Measurements from ENCODE around the gene CHRM4. TPM values are rescaled to one million over a fixed set of nuclear protein-coding genes. Genes with fewer than 3 reads are reported as not detected.
"Not testable (repeated sequence)": the region's sequence is repeated elsewhere in the genome, so short reads cannot be mapped to it uniquely, and the experiment has no call there.

The CHRM4 gene
- total RNA-seq, 2 experiments from 2014 or later = 0.09 TPM; not detected in 1

DNA sequence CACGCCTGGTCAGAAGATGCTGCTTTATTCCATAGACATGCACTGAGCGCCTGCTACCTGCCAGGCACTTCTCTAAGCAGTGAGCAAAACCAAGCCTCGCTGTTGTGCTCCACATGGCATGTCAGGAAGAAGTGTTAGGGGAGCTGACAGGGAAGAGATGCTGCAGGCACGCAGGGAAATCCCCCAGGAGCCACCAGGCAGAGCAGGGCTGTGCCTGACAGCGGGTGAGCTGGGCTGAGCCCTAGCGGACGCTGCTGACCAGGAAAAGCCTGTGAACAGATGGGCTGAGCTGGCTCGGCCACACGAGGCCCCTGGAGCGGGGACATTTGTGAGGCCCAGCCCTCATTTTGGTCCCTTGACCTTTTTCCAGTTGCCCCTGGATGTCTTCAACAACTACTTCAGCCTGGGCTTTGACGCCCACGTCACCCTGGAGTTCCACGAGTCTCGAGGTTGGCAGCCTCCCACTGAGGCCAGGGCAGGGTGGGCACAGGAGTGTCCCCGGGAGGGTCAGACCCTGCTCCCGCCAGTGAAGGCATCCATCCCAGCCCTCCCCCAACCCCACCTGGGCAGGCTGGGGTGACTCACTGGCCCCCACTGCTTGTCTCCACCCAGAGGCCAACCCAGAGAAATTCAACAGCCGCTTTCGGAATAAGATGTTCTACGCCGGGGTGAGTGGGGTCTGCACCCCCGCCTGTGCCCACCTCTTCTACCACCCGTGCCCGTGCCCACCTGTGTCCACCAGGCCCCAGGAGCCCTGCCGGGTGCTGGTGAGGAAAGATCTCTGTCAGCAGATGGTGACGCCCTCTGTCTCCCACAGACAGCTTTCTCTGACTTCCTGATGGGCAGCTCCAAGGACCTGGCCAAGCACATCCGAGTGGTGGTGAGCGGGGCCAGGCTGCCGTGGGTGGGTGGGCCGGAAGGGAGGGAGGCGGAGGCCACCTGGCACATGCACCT, 17.5 kb downstream of the CHRM4 start:
- H3K9me2 ChIP-seq (ENCODE audit: insufficient read depth, low read length) = no peaks in the 10 kb centered on the region
- no peaks in the 10 kb centered on the region for H3K9me3 ChIP-seq (ENCODE audit: low read length)
- BruUV-seq (replicated peaks) = no TSS peak
- no peak for TF ChIP-seq CTCF (conservative IDR thresholded peaks at IDR 0.05; ENCODE audit: low read length)
- TF ChIP-seq EZH2phosphoT487 (IDR thresholded peaks at IDR 0.05; ENCODE audit: borderline replicate concordance, low read depth, low read length) = no peak
- H3K79me2 ChIP-seq (ENCODE audit: insufficient read depth, low read depth, low read length) = no peaks in the 10 kb centered on the region
- H2AFZ ChIP-seq (ENCODE audit: low read length) = no peak overlapping the region
- CTCF ChIA-PET (ENCODE audit: unreplicated experiment) = no interaction called here
- no peak overlapping the region for H3K4me3 ChIP-seq (ENCODE audit: low read depth, low read length, poor library complexity, severe bottlenecking)
- no peak overlapping the region for H3K27ac ChIP-seq (ENCODE audit: low read depth, low read length, poor library complexity, severe bottlenecking)
- H3K4me1 ChIP-seq (ENCODE audit: insufficient read depth, low read length, poor library complexity, severe bottlenecking) = no peaks in the 10 kb centered on the region
- peaks cover 84% of the 10 kb centered on the region for H3K36me3 ChIP-seq (ENCODE audit: insufficient read depth, low read length)
- DNase-seq (ENCODE audit: low spot score) = no peak
- H4K20me1 ChIP-seq (ENCODE audit: insufficient read depth, low read length) = no peaks in the 10 kb centered on the region
- H3K4me2 ChIP-seq (ENCODE audit: low read length) = no peak overlapping the region
- POLR2A ChIA-PET = interaction anchor here (0.6 to 0.7 kb wide), 3 partner anchors 162 to 494 kb away, joined by 3 to 7 read pairs (median 5); no protein-coding TSS in a partner anchor
- intact Hi-C loops (cut with micrococcal nuclease; ENCODE audit: unreplicated experiment) = no loop called here

GRCh38 chr11:46372501-46372900, 19.1 kb downstream of the CHRM4 start:
- peaks cover 86% of the 10 kb centered on the region for H3K36me3 ChIP-seq (ENCODE audit: insufficient read depth, low read length)
- H3K4me1 ChIP-seq (ENCODE audit: insufficient read depth, low read length, poor library complexity, severe bottlenecking); H3K79me2 ChIP-seq (ENCODE audit: insufficient read depth, low read depth, low read length); H4K20me1 ChIP-seq (ENCODE audit: insufficient read depth, low read length); BruUV-seq (replicated peaks); DNase-seq (ENCODE audit: low spot score); CTCF ChIA-PET (ENCODE audit: unreplicated experiment); H3K9me3 ChIP-seq (ENCODE audit: low read length); intact Hi-C loops (cut with micrococcal nuclease; ENCODE audit: unreplicated experiment); H3K27ac ChIP-seq (ENCODE audit: low read depth, low read length, poor library complexity, severe bottlenecking); H2AFZ ChIP-seq (ENCODE audit: low read length); H3K9me2 ChIP-seq (ENCODE audit: insufficient read depth, low read length); H3K4me2 ChIP-seq (ENCODE audit: low read length); POLR2A ChIA-PET; H3K4me3 ChIP-seq (ENCODE audit: low read depth, low read length, poor library complexity, severe bottlenecking): not testable (repeated sequence)

GRCh38 chr11:46372086-46372485, 19.5 kb downstream of the CHRM4 start:
- H3K79me2 ChIP-seq (ENCODE audit: insufficient read depth, low read depth, low read length) = no peaks in the 10 kb centered on the region
- TF ChIP-seq CTCF (conservative IDR thresholded peaks at IDR 0.05; ENCODE audit: low read length) (no peak), EZH2phosphoT487 (IDR thresholded peaks at IDR 0.05; ENCODE audit: borderline replicate concordance, low read depth, low read length) (no peak)
- H2AFZ ChIP-seq (ENCODE audit: low read length) = no peak overlapping the region
- no peak overlapping the region for H3K4me2 ChIP-seq (ENCODE audit: low read length)
- H3K9me2 ChIP-seq (ENCODE audit: insufficient read depth, low read length) = no peaks in the 10 kb centered on the region
- no peaks in the 10 kb centered on the region for H3K9me3 ChIP-seq (ENCODE audit: low read length)
- BruUV-seq (replicated peaks) = no TSS peak
- no peak for DNase-seq (ENCODE audit: low spot score)
- H3K36me3 ChIP-seq (ENCODE audit: insufficient read depth, low read length) = peaks cover 82% of the 10 kb centered on the region
- peaks cover 4% of the 10 kb centered on the region for H3K4me1 ChIP-seq (ENCODE audit: insufficient read depth, low read length, poor library complexity, severe bottlenecking)
- ChIA-PET CTCF (ENCODE audit: unreplicated experiment) (interaction anchor here (0.6 kb wide), 1 partner anchor 20 kb away, joined by 4 read pairs; no protein-coding TSS in a partner anchor), POLR2A (no interaction called here)
- H4K20me1 ChIP-seq (ENCODE audit: insufficient read depth, low read length) = peaks cover 8% of the 10 kb centered on the region; the same call in 1 of the 2 replicates
- intact Hi-C loops (cut with micrococcal nuclease; ENCODE audit: unreplicated experiment) = no loop called here
- no peak overlapping the region for H3K4me3 ChIP-seq (ENCODE audit: low read depth, low read length, poor library complexity, severe bottlenecking)
- no peak overlapping the region for H3K27ac ChIP-seq (ENCODE audit: low read depth, low read length, poor library complexity, severe bottlenecking)

- BruUV-seq (replicated peaks); H3K27ac ChIP-seq (ENCODE audit: low read depth, low read length, poor library complexity, severe bottlenecking); H3K9me3 ChIP-seq (ENCODE audit: low read length); intact Hi-C loops (cut with micrococcal nuclease; ENCODE audit: unreplicated experiment); H3K4me1 ChIP-seq (ENCODE audit: insufficient read depth, low read length, poor library complexity, severe bottlenecking); DNase-seq (ENCODE audit: low spot score); H3K79me2 ChIP-seq (ENCODE audit: insufficient read depth, low read depth, low read length); H3K4me3 ChIP-seq (ENCODE audit: low read depth, low read length, poor library complexity, severe bottlenecking); H3K9me2 ChIP-seq (ENCODE audit: insufficient read depth, low read length); H4K20me1 ChIP-seq (ENCODE audit: insufficient read depth, low read length); CTCF ChIA-PET (ENCODE audit: unreplicated experiment); H2AFZ ChIP-seq (ENCODE audit: low read length); H3K4me2 ChIP-seq (ENCODE audit: low read length): not testable (repeated sequence)
- peaks cover 74% of the 10 kb centered on the region for H3K36me3 ChIP-seq (ENCODE audit: insufficient read depth, low read length)
- POLR2A ChIA-PET = interaction anchor here (1.3 kb wide), 1 partner anchor 19 kb away, joined by 4 read pairs; no protein-coding TSS in a partner anchor
Measured at GRCh38 chr11:46371262-46371661, 20.3 kb downstream of the CHRM4 start.
